WTC11 (cell line): Measurements from ENCODE around the gene ADK.

ENCODE experiments used
- CREB1 ChIP-seq: sonication (generic); formaldehyde crosslinking; IDR thresholded peaks from 2 replicates; pipeline ENCODE4 v1.8.0; 2023; ENCODE audit warnings: mild to moderate bottlenecking, missing genetic modification reagents
- ELF4 ChIP-seq: sonication (generic); formaldehyde crosslinking; IDR thresholded peaks from 2 replicates; pipeline ENCODE4 v1.8.1; 2022; ENCODE audit warnings: low read depth, mild to moderate bottlenecking, moderate library complexity, missing genetic modification reagents
- IRF2 ChIP-seq: sonication (generic); formaldehyde crosslinking; IDR thresholded peaks from 2 replicates; pipeline ENCODE4 v1.8.0; 2022; ENCODE audit warnings: low read depth, missing genetic modification reagents, borderline replicate concordance
- ZNF138 ChIP-seq: sonication (generic); formaldehyde crosslinking; conservative IDR thresholded peaks from 2 replicates; pipeline ENCODE4 v1.8.1; 2022; ENCODE audit warnings: mild to moderate bottlenecking, moderate library complexity, missing genetic modification reagents
- ZNF317 ChIP-seq: sonication (generic); formaldehyde crosslinking; IDR thresholded peaks from 2 replicates; pipeline ENCODE4 v1.8.1; 2023; ENCODE audit warnings: low read depth, mild to moderate bottlenecking, moderate library complexity, missing genetic modification reagents, borderline replicate concordance
- TF ChIP-seq, protein P1 (sequence below): sonication (generic); formaldehyde crosslinking; IDR thresholded peaks from 2 replicates; pipeline ENCODE4 v1.8.0; 2022; ENCODE audit warnings: mild to moderate bottlenecking, missing genetic modification reagents
- TF ChIP-seq, protein P2 (sequence below): fragments of 200-600 bp; IDR thresholded peaks from 2 replicates; pipeline ENCODE4 v1.8.0; 2022; ENCODE audit warnings: antibody characterized with exemption
- TF ChIP-seq, protein P3 (sequence below): sonication (generic); formaldehyde crosslinking; IDR thresholded peaks from 2 replicates; pipeline ENCODE4 v1.8.1; 2023; ENCODE audit warnings: mild to moderate bottlenecking, missing genetic modification reagents, borderline replicate concordance

DNA sequence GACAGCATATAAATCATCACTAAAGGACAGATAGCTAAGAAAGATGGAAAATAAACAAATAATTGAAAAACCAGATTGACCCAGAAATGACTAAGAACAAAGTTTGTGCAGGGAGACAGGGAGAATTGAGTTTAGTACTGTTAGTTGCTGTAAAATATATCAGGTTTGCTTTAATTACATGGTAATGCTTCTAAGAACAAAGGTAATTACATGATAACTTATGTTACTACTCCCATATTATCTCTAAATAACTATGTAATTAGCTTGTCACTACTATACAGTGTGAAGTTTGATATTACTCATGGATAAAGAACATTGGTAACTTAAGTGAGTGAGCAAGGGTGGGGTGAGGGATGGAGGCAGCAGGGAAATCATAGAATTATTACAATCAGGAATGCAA is 540.1 kb downstream of the ADK start:
- TF ChIP-seq ZNF138 (CRISPR knock-in tag), result no peak
- TF ChIP-seq, protein P1, sequence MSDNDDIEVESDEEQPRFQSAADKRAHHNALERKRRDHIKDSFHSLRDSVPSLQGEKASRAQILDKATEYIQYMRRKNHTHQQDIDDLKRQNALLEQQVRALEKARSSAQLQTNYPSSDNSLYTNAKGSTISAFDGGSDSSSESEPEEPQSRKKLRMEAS, result no peak
- TF ChIP-seq, protein P2, sequence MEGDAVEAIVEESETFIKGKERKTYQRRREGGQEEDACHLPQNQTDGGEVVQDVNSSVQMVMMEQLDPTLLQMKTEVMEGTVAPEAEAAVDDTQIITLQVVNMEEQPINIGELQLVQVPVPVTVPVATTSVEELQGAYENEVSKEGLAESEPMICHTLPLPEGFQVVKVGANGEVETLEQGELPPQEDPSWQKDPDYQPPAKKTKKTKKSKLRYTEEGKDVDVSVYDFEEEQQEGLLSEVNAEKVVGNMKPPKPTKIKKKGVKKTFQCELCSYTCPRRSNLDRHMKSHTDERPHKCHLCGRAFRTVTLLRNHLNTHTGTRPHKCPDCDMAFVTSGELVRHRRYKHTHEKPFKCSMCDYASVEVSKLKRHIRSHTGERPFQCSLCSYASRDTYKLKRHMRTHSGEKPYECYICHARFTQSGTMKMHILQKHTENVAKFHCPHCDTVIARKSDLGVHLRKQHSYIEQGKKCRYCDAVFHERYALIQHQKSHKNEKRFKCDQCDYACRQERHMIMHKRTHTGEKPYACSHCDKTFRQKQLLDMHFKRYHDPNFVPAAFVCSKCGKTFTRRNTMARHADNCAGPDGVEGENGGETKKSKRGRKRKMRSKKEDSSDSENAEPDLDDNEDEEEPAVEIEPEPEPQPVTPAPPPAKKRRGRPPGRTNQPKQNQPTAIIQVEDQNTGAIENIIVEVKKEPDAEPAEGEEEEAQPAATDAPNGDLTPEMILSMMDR, result no peak
- TF ChIP-seq, protein P3, sequence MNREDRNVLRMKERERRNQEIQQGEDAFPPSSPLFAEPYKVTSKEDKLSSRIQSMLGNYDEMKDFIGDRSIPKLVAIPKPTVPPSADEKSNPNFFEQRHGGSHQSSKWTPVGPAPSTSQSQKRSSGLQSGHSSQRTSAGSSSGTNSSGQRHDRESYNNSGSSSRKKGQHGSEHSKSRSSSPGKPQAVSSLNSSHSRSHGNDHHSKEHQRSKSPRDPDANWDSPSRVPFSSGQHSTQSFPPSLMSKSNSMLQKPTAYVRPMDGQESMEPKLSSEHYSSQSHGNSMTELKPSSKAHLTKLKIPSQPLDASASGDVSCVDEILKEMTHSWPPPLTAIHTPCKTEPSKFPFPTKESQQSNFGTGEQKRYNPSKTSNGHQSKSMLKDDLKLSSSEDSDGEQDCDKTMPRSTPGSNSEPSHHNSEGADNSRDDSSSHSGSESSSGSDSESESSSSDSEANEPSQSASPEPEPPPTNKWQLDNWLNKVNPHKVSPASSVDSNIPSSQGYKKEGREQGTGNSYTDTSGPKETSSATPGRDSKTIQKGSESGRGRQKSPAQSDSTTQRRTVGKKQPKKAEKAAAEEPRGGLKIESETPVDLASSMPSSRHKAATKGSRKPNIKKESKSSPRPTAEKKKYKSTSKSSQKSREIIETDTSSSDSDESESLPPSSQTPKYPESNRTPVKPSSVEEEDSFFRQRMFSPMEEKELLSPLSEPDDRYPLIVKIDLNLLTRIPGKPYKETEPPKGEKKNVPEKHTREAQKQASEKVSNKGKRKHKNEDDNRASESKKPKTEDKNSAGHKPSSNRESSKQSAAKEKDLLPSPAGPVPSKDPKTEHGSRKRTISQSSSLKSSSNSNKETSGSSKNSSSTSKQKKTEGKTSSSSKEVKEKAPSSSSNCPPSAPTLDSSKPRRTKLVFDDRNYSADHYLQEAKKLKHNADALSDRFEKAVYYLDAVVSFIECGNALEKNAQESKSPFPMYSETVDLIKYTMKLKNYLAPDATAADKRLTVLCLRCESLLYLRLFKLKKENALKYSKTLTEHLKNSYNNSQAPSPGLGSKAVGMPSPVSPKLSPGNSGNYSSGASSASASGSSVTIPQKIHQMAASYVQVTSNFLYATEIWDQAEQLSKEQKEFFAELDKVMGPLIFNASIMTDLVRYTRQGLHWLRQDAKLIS (CRISPR knock-in tag), result no peak
- no peak for TF ChIP-seq ELF4
- TF ChIP-seq IRF2 (CRISPR knock-in tag), result no peak
- no peak for TF ChIP-seq ZNF317
- no peak for TF ChIP-seq CREB1 (CRISPR knock-in tag)
